ENCODE results near the gene ASB2. TPM values are rescaled to one million over a fixed set of nuclear protein-coding genes. Genes with fewer than 3 reads are reported as not detected.

The ASB2 gene
- polyA plus RNA-seq, 3 donors: 0.29 to 1.1 (median 0.65) TPM

DNA sequence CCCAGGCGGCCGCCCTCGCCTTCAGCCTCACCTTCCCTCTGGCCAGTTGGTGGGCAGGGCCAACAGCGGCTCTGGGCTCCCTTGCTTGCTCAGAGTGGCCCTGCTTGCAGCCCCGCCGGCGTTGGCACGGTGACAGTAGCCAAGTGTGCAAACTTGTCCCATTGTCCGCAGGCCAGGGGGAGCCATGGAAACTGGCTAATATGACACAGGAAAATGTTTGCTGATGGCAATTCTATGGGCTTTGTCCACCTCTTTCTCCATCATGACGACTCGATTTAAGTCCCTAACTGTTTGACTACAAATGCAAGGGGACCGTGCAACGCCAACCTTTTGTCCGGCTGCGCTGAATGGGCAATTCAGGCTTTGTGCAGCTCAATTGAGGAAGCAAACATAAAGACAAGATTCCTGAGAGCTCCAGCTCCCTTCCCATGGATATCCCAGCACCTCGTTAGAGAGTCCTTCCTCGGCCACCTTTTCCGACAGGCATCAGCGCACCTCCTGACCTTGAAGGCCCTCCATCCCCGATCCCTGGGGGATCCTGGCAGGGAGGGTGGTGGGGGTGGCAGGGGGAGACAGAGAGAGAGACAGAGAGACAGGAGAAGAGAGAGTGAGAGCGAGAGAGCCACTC lies 50.0 kb downstream of the ASB2 start:
- no peak overlapping the region for H3K27ac ChIP-seq (ENCODE audit: low read depth, low read length)
- 69 to 90% (median 86%) methylated on average over 21 of the region's 21 CpGs for WGBS, 3 donors

GRCh38 chr14:93925374-93925895 lies 50.9 kb downstream of the ASB2 start:
- 86 to 87% (median 86%) methylated on average over 13 of the region's 13 CpGs for WGBS, 3 donors
- H3K27ac ChIP-seq (ENCODE audit: low read depth, low read length): no peak overlapping the region

DNA sequence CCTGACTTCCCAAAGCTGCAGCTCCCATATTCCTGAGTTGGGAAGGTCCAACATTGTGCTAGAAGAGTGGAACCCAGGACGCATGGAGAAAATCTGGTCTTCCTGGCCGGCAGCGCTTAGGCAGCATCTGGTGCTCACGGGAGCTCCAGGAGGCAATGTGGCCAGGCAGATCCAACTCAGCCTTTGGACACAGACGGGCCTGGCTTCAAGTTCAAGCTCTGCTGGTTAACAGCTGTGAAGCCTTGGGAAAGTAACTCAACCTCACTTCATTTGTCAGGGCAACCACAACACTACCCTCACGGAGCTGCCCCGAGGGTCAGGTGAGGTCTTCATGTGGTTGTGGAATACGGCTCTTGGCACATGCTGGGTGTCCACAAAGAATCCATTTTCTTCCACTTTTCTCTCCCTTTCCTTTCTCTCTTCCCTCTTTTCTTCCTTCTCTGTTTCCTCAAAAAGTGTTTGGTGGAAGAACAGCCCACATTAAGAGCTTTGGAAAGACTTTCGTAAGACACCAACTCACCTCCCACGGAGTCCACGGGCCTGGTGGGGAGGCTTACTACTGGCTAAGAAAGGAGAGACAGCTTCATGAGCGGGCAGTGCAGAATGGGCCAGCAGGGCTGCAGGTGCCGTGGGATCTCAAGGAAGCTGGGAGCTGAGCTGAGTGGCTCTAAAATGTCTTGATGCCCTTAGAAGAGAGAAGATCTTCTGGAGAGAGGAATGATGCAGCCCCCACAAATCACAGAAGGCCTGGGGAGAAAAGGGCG lies 51.6 kb downstream of the ASB2 start:
- WGBS, 3 donors: 86 to 90% (median 87%) methylated on average over 14 of the region's 14 CpGs
- H3K27ac ChIP-seq (ENCODE audit: low read depth, low read length): no peak overlapping the region

DNA sequence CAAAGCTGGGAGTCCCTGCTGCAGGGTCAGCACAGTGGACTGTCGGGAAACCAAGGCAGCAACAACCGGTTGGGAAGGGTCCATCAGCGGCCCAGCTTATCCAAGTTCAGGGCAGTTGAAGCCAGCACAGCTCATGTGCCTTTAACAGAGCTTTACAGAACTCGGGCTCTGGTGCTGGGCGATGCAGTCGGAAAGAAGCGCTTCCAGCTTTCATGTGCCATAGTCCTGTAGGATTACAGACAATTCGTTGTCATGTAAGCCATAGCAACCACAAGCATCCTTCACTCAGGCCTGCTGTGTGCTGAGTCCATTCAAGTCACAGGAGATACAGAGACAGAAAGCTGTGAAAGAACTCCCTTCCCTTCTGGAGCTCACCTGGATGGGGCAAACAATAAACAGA lies 52.7 kb downstream of the ASB2 start:
- 85 to 87% (median 86%) methylated on average over 8 of the region's 8 CpGs for WGBS, 3 donors

DNA sequence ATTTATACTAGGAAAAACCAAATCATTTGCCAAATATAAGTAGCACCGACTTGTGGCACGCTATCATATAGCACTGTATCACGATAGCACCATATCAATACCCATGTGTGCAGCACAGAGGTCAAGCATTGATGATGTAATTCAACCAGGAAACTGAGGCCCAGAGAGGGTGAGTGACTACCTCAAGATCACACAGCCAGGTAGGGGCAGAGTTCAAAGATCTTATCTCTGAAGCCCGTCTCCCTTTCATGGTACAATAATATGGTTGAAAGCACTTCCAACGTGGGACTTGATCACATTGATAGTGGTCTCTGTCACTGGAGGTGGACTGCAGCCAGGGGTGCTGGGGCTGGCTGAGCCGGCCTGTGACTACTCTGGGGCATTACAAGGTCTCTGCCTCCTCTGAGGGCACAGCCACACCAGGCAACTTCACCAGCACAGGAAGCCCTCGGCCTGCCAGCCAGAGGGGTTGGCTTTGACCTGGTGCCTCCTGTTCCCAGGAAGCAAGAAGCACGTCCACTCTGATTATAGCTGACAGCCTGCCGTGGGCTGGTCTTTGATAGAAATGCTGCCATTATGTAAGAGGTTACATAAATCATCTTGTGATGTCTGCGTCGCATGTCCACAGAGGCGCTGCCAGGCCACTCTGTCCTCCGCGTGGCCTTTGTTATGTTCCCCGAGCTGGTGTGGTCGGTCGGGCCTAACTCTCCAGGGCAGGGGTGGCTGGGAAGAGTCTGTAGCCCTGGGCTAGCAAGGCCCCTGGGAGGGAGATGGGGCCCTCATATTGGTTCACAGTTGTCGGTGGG lies 55.2 kb downstream of the ASB2 start:
- no peak overlapping the region for H3K27ac ChIP-seq (ENCODE audit: low read depth, low read length)
- 70 to 86% (median 81%) methylated on average over 18 of the region's 18 CpGs for WGBS, 3 donors

More for the DNA sequence above, 52.7 kb downstream of the ASB2 start:
- H3K27ac ChIP-seq (ENCODE audit: low read depth, low read length): no peak overlapping the region

GRCh38 chr14:93917141-93917540 lies 59.2 kb downstream of the ASB2 start:
- no peak overlapping the region for H3K27ac ChIP-seq (ENCODE audit: low read depth, low read length)
- WGBS, 3 donors: 84 to 87% (median 86%) methylated on average over 7 of the region's 7 CpGs

DNA sequence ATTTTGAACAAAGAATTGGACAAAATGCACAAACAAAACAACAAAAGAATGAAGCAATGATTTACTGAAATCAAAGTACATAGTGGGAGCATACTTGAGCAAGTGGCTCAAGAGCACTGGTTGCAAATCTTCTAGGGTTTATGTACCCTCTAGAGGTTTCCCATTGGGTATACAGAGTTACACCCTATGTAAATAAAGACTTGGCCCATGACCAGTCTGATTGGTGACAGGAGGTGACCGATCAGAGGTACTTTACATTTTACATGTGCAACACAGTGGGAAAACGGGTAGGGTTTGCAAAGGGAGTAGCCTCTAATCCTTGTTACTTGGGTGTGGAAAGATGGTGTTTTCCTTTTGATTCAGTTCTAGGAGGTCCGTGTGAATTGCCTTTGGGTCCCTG lies 59.9 kb downstream of the ASB2 start:
- H3K27ac ChIP-seq (ENCODE audit: low read depth, low read length): no peak overlapping the region
- WGBS, 3 donors: 56 to 61% (median 61%) methylated on average over 3 of the region's 3 CpGs

DNA sequence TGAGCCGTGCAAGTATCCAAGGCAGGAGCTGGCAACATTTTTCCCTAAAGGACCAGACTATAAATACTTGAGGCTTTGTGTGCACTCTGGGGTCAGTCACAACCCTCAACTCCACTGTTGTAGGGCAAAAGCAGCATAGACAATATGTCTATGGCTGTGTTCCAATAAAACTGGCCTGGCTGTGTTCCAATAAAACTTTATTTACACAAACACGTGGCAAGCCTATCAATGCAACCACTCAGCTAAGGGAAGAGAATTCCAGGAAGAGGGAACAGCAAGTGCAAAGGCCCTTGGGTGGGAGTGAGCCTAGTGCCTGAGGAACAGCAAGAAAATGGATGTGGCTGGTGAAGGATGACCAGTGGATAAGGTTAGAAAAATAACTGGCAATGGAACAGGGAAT lies 60.6 kb downstream of the ASB2 start:
- WGBS, 3 donors: 20 to 33% (median 29%) methylated on average over 2 of the region's 2 CpGs
- H3K27ac ChIP-seq (ENCODE audit: low read depth, low read length): no peak overlapping the region

DNA sequence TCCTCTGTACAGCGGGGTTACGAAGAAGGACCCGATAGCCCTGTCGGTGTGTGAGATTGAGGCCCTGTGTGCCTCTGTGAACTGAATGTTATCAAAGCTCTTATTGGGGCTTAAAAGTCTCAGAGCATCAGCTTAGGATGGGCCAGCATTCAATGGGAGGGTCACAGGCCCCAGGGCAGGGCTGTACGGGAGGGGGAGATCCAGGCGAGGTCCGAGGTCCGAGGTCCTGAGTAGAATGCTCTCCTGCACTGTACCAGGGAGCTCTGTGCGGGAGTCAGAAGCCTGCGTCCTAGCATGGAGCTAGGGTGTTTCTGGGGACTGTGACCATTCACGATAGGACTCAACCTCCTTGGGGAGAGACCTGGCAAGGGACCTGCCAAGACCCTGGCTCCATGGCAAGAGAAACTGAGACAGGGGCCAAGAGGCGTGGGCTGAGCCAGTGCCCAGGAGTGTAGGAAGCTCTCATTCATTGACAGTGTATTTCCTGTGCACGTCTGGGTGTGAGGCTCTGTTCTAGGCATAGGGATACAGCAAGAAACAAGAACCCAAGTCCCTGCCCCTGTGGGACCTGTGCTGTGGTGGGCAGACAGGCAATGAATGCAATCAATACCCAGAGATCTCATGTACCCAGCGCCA lies 61.2 kb downstream of the ASB2 start:
- no peak overlapping the region for H3K27ac ChIP-seq (ENCODE audit: low read depth, low read length)
- 74 to 80% (median 74%) methylated on average over 14 of the region's 14 CpGs for WGBS, 3 donors

- 80 to 83% (median 80%) methylated on average over 4 of the region's 4 CpGs for WGBS, 3 donors
- H3K27ac ChIP-seq (ENCODE audit: low read depth, low read length): no peak overlapping the region
These were observed 62.1 kb downstream of the ASB2 start for GRCh38 chr14:93914278-93914677.

DNA sequence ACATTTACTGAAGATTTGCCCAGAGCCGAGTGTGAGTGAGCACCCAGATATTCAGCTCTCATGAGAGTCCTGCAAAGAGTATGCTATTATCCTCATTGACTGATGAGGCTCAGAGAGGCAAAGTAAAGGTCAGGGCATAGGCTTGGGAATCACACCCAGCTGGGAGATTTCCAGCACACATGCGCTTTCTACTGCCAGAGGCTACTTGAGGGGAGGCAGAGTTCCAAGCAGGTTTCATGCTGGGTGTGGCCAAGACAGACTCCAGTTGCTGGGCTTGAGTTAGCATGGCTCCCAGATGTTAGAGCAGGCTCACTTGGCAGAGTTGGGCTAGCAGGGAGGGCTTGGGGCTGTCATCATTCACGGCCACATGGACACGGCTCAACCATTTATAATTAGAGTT lies 63.6 kb downstream of the ASB2 start:
- H3K27ac ChIP-seq (ENCODE audit: low read depth, low read length): no peak overlapping the region
- 71 to 80% (median 72%) methylated on average over 4 of the region's 4 CpGs for WGBS, 3 donors

DNA sequence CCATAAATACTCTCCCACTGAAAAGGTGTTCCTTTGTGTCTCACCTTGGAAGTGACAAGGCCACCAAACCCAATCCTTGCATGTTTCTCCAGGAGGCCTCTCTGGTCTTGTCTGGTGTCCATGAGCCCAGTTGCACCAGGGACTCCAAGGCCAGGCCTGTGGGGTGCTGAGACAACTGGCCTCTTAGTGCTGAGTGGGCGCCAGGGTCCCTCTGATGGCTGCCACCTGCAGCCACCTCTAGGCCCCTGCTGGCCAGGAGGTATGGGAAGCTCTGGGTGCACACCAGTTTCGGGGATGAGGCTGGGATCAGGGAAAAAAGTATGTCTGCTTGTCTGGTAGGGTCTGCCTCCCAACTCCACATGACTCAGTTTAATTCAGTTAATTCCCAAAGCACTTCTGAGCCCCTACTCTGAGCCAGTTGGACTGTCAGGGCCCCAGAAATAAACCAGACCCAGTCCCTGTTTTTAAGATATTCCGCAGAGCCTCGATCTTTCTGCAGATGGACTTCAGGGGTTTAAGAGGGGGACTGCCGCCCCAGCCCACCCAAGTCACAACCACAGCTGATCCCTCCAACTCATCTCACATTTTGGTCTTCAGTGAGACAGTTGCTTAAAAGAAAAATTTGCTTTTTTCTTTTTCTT lies 64.3 kb downstream of the ASB2 start:
- 70 to 83% (median 78%) methylated on average over 5 of the region's 5 CpGs for WGBS, 3 donors
- no peak overlapping the region for H3K27ac ChIP-seq (ENCODE audit: low read depth, low read length)

DNA sequence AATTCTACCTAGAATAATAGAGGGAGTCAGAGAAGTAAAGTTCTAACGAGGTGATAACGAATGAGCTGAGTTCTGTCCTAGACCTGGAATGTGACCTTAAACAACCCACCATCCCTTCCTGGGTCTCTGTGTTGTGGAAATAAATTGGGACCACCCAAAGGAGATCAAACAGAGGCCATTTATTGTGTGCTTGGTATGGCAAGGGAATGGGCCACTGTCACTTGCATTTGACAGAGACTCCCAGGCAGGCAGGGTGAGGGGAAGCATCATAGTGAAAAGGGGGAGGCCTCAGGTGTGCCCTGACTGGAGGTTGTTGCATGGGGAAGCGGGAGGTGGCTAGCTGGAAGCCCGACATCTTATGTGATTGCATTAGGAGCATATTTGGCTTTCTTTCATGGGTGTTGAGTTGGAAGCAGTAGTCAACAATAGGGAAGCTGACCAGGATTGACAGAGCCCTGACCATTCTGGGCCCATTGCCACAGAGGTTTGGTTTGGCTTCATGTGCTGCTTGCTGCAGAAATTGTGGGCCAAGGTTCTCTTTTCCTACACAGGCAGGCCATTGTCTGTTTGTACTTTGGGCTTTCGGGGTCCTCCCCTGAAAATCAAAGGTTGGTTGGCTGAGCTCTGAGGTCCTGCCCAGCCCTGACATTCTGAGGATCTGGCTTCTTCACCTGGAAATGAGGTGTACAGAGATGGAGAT lies 66.8 kb downstream of the ASB2 start:
- H3K27ac ChIP-seq (ENCODE audit: low read depth, low read length): no peak overlapping the region
- WGBS, 3 donors: 80 to 84% (median 83%) methylated on average over 5 of the region's 5 CpGs

- WGBS, 3 donors: 53 to 55% (median 54%) methylated on average over 15 of the region's 15 CpGs
- no peak overlapping the region for H3K27ac ChIP-seq (ENCODE audit: low read depth, low read length)
These were observed 69.7 kb downstream of the ASB2 start for GRCh38 chr14:93906341-93907329.

DNA sequence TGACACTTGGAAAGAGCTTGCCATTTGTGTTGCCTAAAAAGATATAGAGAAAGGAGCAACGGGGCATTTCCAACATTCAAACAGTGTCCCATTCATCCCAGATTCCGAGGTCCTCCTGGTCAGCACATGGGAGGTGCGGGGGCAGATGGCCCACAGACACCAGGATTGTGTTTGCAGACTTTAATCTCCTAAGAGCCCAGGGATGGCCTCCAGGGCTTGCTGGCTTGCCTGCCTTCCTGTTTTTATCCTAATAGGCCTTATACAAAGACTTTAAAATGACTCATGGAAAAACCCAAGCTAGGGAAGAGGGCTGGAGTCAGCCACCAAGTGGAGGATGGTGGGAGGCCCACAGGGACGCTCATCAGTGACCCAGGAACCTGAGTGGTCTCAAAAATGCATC lies 70.7 kb downstream of the ASB2 start:
- no peak overlapping the region for H3K27ac ChIP-seq (ENCODE audit: low read depth, low read length)
- 78 to 82% (median 80%) methylated on average over 4 of the region's 4 CpGs for WGBS, 3 donors

- 48 to 53% (median 51%) methylated on average over 15 of the region's 15 CpGs for WGBS, 3 donors
- H3K27ac ChIP-seq (ENCODE audit: low read depth, low read length): no peak overlapping the region
These were observed 72.8 kb downstream of the ASB2 start for GRCh38 chr14:93903342-93904184.

Data from adipose tissue (tissue), 3 donors.